Fibroblast of upper back skin (primary cell): ENCODE data around the gene CHMP2A.
A peak's percentile ranks its signal among the peaks of the same experiment; 100 is the strongest.
"Not testable (repeated sequence)": the region's sequence is repeated elsewhere in the genome, so short reads cannot be mapped to it uniquely, and the experiment has no call there.

Source experiments
- DNase-seq: peaks from one replicate; pipeline ENCODE4 v3.0.0-alpha.2; 2013

Gene CHMP2A

GRCh38 chr19:58554494-58555368 lies at the start of gene CHMP2A:
Gene CHMP2A (minus strand): TSS chr19:58555105. CDS start chr19:58554212, 893 bp downstream.
- peak; percentile 96 for DNase-seq

- no peak for DNase-seq
These were observed 31.3 kb upstream of the CHMP2A start for GRCh38 chr19:58586133-58586765.

GRCh38 chr19:58585442-58586132 lies 30.7 kb upstream of the CHMP2A start:
- DNase-seq = no peak

DNA sequence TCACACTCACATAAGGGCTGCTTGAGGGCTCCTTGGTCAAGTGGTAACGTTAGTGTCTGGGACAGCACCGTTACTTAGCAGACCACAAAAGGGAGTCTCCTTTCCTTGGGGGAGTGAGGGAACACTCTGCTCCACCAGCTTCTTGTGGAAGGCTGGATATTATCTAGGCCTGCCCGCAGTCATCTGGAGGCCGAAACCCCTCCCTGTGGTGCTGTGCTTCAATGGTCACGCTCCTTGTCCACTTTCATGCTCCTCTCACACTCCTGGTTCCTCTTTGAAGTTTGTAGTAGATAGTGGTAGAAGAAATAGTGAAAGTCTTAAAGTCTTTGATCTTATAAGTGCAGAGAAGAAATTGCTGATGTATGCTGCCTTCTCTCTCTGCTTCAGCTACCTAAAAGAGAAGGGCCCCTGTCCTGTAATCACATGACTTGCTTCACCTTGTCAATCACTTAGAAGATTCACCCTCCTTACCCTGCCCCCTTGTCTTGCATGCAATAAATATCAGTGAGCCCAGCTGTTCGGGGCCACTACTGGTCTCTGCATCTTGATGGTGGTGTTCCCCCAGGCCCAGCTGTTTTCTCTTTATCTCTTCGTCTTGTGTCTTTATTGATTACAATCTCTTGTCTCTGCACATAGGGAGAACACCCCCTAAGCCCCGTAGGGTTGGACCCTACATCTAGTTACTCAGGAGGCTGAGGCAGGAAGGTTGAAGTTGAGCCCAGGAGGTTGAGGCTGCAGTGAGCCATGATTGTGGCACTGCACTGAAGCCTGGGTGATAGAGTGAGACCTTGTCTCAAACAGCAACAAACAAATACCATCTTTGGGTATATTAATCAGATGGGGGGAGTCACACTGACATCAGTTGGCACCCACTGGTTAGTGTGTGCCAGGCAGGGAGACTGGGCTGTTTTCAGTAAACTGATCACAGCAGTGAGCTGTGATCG lies 29.9 kb upstream of the CHMP2A start:
- DNase-seq = no peak

- DNase-seq = no peak
These were observed 28.1 kb upstream of the CHMP2A start for GRCh38 chr19:58582985-58583384.

DNA sequence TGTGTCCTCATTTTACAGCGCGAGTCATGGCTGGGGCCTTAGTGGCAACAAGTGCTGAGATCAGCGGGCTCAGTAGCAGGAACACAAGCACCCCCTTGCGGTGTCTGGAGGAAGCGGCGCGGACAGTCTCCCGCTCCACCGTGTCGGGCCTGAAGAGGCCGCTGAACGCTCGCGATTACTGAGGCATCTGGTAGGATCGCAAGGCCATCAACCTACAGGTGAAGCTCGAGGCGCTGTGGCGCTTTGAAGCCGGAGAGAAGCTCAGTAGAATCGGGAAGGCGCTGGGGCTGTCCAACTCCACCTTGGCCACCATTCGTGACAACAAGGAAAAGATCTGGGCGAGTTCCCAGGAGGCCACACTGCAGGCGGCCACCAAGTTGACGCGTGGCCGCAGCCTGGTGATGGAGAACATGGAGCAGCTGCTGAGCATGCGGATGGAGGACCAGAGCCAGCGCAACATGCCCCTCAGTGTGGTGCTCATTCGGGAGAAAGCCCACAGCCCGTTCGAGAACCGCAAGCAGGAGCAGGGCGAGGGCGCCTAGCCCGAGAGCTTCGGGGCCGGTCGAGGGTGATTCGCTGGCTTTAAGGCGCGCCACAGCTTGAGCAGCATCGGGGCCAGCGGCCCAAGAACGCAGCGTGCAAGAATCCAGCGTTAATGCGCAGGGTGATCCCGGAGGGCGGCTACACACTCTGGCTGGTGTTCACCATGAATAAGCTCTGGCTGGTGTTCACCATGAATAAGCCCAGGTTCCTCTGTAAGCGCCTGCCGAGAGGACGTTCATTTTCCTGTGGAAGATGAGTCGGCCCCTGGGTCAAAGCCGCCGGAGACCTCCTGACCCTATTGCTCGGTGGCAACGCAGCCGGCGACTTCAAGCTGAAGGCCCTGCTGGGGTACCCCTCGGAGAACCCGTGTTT lies 26.6 kb upstream of the CHMP2A start:
- peak; percentile 84 for DNase-seq

- no peak for DNase-seq
These were observed 24.7 kb upstream of the CHMP2A start for GRCh38 chr19:58579473-58580142.

DNA sequence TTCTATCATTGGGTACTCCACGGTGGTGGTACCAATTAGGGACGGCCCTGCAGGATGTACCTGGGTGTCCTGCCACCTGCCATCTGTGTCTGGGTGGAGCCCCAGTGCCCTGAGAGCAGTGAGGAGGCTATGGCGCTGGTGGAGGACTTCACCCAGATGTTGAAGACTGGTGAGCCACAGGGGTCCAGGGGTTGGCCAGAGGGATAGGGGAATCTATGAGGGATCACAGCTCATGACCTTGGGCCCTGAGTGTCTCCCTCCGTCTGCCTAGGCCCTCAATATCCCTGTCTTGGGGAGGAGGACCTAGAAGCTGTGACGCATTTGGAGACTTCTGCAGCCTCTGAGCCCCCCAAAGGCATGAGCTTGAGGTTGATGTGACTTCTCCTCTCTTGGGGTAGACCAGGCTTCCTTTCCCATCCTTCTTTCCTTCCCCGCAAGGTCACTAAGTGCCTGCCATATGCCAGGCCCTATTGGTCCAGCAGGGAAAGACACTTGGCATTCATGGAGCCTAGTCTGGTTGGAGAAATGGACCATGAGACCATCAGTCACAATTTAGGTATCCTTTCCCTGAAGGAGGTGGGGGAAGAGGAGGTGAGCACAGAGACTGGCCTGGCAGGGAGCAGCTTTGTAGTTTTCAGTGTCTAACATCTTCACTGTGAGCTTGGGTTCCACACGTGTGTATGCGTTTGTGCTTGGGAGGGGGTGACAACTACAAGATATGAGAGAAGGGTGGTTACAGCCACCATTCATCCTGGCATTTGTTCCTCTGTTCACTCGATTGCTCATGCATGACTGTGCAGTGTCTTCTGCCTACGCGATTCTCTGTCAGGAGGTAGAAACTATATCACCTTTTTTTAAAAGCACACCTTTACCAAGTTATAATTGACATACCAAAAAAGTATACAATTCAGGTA lies 23.4 kb upstream of the CHMP2A start:
- DNase-seq = no peak

DNA sequence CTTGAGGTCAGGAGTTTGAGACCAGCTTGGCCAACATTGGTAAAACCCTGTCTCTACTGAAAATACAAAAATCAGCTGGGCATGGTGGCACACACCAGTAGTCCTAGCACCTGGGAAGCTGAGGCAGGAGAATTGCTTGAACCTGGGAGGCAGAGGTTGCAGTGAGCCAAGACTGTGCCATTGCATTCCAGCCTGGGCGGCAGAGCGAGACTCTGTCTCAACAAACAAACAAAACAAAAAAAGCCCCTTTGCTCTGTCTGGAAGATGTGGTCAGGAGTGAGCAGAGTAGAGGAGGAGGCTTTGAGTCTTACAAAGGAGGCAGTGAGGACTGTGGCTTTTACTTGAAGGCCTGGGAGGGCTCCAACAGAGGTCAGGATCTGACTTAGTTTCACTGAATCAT lies 22.7 kb upstream of the CHMP2A start:
- DNase-seq = not testable (repeated sequence)

- peak; percentile 91 for DNase-seq
These were observed 20.5 kb upstream of the CHMP2A start for GRCh38 chr19:58575183-58576041.

- DNase-seq = no peak
These were observed 18.8 kb upstream of the CHMP2A start for GRCh38 chr19:58573658-58574164.

- DNase-seq = peak; percentile 100
These were observed 18.1 kb upstream of the CHMP2A start, which contains the start of gene MZF1 for GRCh38 chr19:58572818-58573657. Gene MZF1 (minus strand): TSS chr19:58573335. CDS start chr19:58571389, 1,946 bp downstream.

DNA sequence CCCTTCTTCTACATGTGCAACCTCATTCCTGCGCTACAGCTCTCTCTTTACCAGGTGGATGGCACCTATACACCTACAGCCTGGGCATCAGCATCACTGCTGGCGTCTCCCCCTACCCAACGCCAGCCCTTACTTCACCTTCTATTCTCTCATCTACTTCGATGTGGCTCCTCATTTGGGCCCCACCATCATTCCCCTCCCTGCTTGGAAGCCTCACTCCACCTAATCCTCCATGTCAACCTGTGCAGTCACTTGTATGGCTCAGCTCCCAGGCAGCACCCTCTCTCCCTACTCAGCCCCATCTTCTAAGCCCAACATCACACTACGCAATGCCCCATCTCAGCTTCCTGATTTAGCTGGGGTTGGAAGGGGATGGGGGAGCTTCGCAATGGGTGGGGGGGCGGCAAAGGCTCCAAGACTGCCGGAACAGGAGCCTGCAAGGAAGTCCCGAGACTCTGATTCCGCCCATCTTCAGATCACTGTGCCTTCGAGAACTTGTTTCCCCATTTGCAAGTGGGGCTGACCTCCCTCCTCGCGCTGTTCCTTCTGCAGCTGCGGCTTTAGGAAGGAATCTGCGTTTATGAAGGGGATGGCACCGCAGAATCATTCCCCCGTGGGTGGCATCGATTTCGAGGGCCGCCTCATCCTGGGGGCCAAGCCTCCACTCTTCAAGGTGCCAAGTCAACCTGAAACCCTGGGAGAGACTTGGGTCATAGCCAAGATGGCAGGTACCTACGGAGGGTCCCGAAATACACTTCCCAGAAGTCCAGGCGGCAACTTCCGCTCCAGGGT lies 17.3 kb upstream of the CHMP2A start:
- DNase-seq = no peak

DNA sequence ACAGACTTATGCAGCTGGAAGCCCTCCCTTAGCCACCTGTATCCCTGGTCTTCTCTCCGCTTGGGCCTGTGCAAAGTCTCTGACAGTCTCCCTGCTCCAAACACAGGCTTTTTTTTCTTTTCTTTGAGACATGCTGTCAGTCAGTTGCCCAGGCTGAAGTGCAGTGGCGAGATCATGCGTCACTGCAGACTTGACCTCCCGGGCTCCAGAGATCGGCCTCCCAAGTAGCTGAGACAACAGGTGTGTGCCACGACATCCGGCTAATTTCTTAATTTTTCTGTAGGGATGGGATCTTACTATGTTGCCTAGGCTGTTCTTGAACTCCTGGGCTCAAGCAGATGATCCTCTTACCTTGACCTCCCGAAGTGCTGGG lies 16.7 kb upstream of the CHMP2A start:
- DNase-seq = no peak

DNA sequence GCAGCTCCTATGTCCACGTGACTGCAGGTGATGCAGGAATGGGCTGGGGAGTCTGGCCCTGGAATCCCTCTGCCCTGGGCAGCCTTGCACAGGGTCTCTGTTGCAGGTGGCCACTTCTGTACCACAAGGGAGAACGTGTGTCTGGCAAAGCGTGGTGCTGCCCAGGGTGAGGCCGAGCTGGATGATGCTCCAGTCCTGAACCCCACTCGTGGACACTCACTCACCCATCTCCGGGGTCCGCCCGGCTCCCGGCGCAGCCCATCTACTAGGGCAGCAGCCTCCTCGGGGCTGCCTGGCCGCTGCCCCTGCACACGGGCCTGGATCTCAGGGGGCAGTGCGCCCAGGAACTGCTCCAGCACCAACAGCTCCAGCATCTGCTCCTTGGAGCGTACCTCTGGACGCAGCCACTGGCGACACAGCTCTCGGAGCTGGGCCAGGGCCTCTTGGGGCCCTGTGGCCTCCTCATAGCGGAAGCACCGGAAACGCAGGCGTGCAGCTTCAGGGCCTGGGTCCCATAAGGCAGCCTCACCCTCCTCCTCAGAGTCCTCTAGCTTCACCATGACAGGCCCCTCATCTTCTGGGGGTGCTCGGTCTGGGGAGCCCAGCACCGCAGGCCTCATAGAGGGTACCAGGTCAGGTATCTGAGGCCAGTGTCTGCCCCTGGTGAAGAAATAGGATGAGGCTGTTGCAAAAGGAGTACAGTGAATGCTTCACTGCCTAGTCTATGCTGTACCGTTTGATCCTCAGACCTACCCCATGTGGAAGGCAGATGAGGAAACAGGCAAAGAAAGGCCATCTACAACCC lies 16.1 kb upstream of the CHMP2A start:
- DNase-seq = no peak
